Peyer's patch (tissue), 4 donors: Measurements from ENCODE around the gene APELA. TPM values are rescaled to one million over a fixed set of nuclear protein-coding genes. Genes with fewer than 3 reads are reported as not detected.
"Not testable (repeated sequence)": the region's sequence is repeated elsewhere in the genome, so short reads cannot be mapped to it uniquely, and the experiment has no call there.

ENCODE experiments used
- DNase-seq, 3 donors: peaks; one replicate each; pipeline ENCODE4 v3.0.0-alpha.2; 2017 to 2019
- H3K27ac ChIP-seq, 4 donors: fragments of 200-600 bp; sonication (generic); one replicate each; pipeline ENCODE4 v1.5.1; 2016 to 2019
- H3K27me3 ChIP-seq, 2 donors: fragments of 200-600 bp; sonication (generic); one replicate each; pipeline ENCODE4 v1.5.1; 2019
- H3K36me3 ChIP-seq, 3 donors: fragments of 200-600 bp; sonication (generic); one replicate each; pipeline ENCODE4 v1.5.1; 2016 to 2019
- H3K4me1 ChIP-seq, 4 donors: fragments of 200-600 bp; sonication (generic); one replicate each; pipeline ENCODE4 v1.5.1; 2016 to 2019
- H3K4me3 ChIP-seq, 4 donors: fragments of 200-600 bp; sonication (generic); 1 replicate in 3 of 4; 2 replicates in 1 of 4; pipeline ENCODE4 v1.5.1; 2016 to 2019; ENCODE audit warnings: mild to moderate bottlenecking in 1 of 4
- H3K9me3 ChIP-seq, 4 donors: fragments of 200-600 bp; sonication (generic); one replicate each; pipeline ENCODE4 v1.5.1; 2016 to 2019; ENCODE audit warnings: mild to moderate bottlenecking in 1 of 4
- CTCF ChIP-seq, 6 experiments: fragments of 450-650 bp in 4 of 6; fragments of 200-600 bp in 2 of 6; sonication (generic) in 1 of 6; IDR thresholded peaks; one replicate each; pipeline ENCODE4 v1.5.1; 2017 to 2019; ENCODE audit warnings: antibody characterized with exemption in 6 of 6, mild to moderate bottlenecking in 3 of 6, moderate library complexity in 1 of 6
- POLR2A ChIP-seq, 2 donors: fragments of 450-650 bp; IDR thresholded peaks; one replicate each; pipeline ENCODE4 v1.5.1; 2017; ENCODE audit warnings: antibody characterized with exemption in 2 of 2, mild to moderate bottlenecking in 2 of 2, moderate library complexity in 2 of 2
- total RNA-seq, 4 donors: library from RNA; depleted of rRNA; stranded (reverse); fragments of >200 nt; gene quantifications; one replicate each; pipeline ENCODE4 v1.1.0, GENCODE V29; 2016

Gene APELA
- total RNA-seq, 4 donors from 2014 or later: not detected

GRCh38 chr4:164902608-164903007, 25.6 kb downstream of the APELA start:
- Histone ChIP-seq H3K9me3 (no peaks in the 10 kb centered on the region), H3K27me3 (no peaks in the 10 kb centered on the region), H3K4me1 (no peaks in the 10 kb centered on the region), H3K4me3 (no peak overlapping the region), H3K27ac (no peak overlapping the region), H3K36me3 (no peaks in the 10 kb centered on the region)
- TF ChIP-seq CTCF (IDR thresholded peaks at IDR 0.05) (no peak), POLR2A (IDR thresholded peaks at IDR 0.05) (no peak)
- DNase-seq: no peak

GRCh38 chr4:164904336-164904735, 27.4 kb downstream of the APELA start:
- Histone ChIP-seq H3K9me3 (no peaks in the 10 kb centered on the region), H3K36me3 (no peaks in the 10 kb centered on the region), H3K4me1 (no peaks in the 10 kb centered on the region), H3K27ac (no peak overlapping the region), H3K27me3 (no peaks in the 10 kb centered on the region), H3K4me3 (no peak overlapping the region)
- TF ChIP-seq POLR2A (IDR thresholded peaks at IDR 0.05): no peak
- no peak for TF ChIP-seq CTCF (IDR thresholded peaks at IDR 0.05)
- no peak for DNase-seq

GRCh38 chr4:164904941-164905340, 28.0 kb downstream of the APELA start:
- H3K4me3 ChIP-seq: no peak overlapping the region
- DNase-seq: no peak
- no peaks in the 10 kb centered on the region for H3K9me3 ChIP-seq
- TF ChIP-seq POLR2A (IDR thresholded peaks at IDR 0.05): no peak
- TF ChIP-seq CTCF (IDR thresholded peaks at IDR 0.05): no peak
- H3K27me3 ChIP-seq: no peaks in the 10 kb centered on the region
- no peak overlapping the region for H3K27ac ChIP-seq
- H3K36me3 ChIP-seq: no peaks in the 10 kb centered on the region
- no peaks in the 10 kb centered on the region for H3K4me1 ChIP-seq

GRCh38 chr4:164906368-164906767, 29.4 kb downstream of the APELA start:
- no peak for DNase-seq
- TF ChIP-seq CTCF (IDR thresholded peaks at IDR 0.05) (no peak), POLR2A (IDR thresholded peaks at IDR 0.05) (no peak)
- no peaks in the 10 kb centered on the region for H3K4me1 ChIP-seq

GRCh38 chr4:164913506-164913905, 36.5 kb downstream of the APELA start:
- not testable (repeated sequence) for H3K4me3 ChIP-seq, H3K27me3 ChIP-seq, H3K27ac ChIP-seq, H3K36me3 ChIP-seq, H3K4me1 ChIP-seq, H3K9me3 ChIP-seq, DNase-seq
- TF ChIP-seq CTCF (IDR thresholded peaks at IDR 0.05): peak in 1 of 6 experiments; percentile 9

More at GRCh38 chr4:164906368-164906767, 29.4 kb downstream of the APELA start:
- Histone ChIP-seq H3K27me3 (no peaks in the 10 kb centered on the region), H3K36me3 (no peaks in the 10 kb centered on the region), H3K4me3 (no peak overlapping the region), H3K27ac (no peak overlapping the region), H3K9me3 (no peaks in the 10 kb centered on the region)

- Histone ChIP-seq H3K4me1 (no peaks in the 10 kb centered on the region), H3K4me3 (no peak overlapping the region), H3K27ac (no peak overlapping the region), H3K9me3 (no peaks in the 10 kb centered on the region), H3K36me3 (no peaks in the 10 kb centered on the region), H3K27me3 (no peaks in the 10 kb centered on the region)
- no peak for DNase-seq
- no peak for TF ChIP-seq CTCF (IDR thresholded peaks at IDR 0.05)
- no peak for TF ChIP-seq POLR2A (IDR thresholded peaks at IDR 0.05)
Measured at GRCh38 chr4:164918956-164919355, 42.0 kb downstream of the APELA start.
